ENCODE measurements around the gene REPS2.

GRCh38 chrX:17021851-17022604 lies 75.6 kb downstream of the REPS2 start:
- TF ChIP-seq CTCF (IDR thresholded peaks at IDR 0.05) (no peak), POLR2A (IDR thresholded peaks at IDR 0.05) (no peak)

Data from body of pancreas (tissue), 4 donors.